ENCODE measurements around the gene ETNK2. TPM values are rescaled to one million over a fixed set of nuclear protein-coding genes. Genes with fewer than 3 reads are reported as not detected.

The ETNK2 gene
- total and polyA plus RNA-seq, 7 donors: 0.46 to 10.5 (median 6.6) TPM

GRCh38 chr1:204142032-204142974 lies 9.5 kb downstream of the ETNK2 start:
- no peak overlapping the region for H3K27ac ChIP-seq
- intact Hi-C loops (cut with DNase I): no loop called here
- no peak overlapping the region for H3K4me3 ChIP-seq
- no peaks in the 10 kb centered on the region for H3K9me3 ChIP-seq
- no peaks in the 10 kb centered on the region for H3K4me1 ChIP-seq
- no peak for TF ChIP-seq POLR2AphosphoS5 (IDR thresholded peaks at IDR 0.05)
- TF ChIP-seq POLR2A (IDR thresholded peaks at IDR 0.05): no peak
- TF ChIP-seq EP300 (IDR thresholded peaks at IDR 0.05): no peak
- TF ChIP-seq, protein P1, sequence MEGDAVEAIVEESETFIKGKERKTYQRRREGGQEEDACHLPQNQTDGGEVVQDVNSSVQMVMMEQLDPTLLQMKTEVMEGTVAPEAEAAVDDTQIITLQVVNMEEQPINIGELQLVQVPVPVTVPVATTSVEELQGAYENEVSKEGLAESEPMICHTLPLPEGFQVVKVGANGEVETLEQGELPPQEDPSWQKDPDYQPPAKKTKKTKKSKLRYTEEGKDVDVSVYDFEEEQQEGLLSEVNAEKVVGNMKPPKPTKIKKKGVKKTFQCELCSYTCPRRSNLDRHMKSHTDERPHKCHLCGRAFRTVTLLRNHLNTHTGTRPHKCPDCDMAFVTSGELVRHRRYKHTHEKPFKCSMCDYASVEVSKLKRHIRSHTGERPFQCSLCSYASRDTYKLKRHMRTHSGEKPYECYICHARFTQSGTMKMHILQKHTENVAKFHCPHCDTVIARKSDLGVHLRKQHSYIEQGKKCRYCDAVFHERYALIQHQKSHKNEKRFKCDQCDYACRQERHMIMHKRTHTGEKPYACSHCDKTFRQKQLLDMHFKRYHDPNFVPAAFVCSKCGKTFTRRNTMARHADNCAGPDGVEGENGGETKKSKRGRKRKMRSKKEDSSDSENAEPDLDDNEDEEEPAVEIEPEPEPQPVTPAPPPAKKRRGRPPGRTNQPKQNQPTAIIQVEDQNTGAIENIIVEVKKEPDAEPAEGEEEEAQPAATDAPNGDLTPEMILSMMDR (IDR thresholded peaks at IDR 0.05): no peak
- H3K36me3 ChIP-seq: no peaks in the 10 kb centered on the region
- no peak for DNase-seq
- 88 to 95% methylated on average over 5 of the region's 5 CpGs for WGBS, 2 donors
- H3K27me3 ChIP-seq: no peaks in the 10 kb centered on the region

GRCh38 chr1:204141131-204141530 lies 10.7 kb downstream of the ETNK2 start:
- intact Hi-C loops (cut with DNase I): no loop called here
- no peaks in the 10 kb centered on the region for H3K9me3 ChIP-seq
- DNase-seq: no peak
- TF ChIP-seq POLR2AphosphoS5 (IDR thresholded peaks at IDR 0.05) (no peak), EP300 (IDR thresholded peaks at IDR 0.05) (no peak), POLR2A (IDR thresholded peaks at IDR 0.05) (no peak)
- TF ChIP-seq, protein P1 (IDR thresholded peaks at IDR 0.05): no peak
- peaks cover 0 to 3% (median 0%) of the 10 kb centered on the region in 4 donors for H3K36me3 ChIP-seq
- H3K4me1 ChIP-seq: no peaks in the 10 kb centered on the region
- H3K27ac ChIP-seq: no peak overlapping the region
- H3K27me3 ChIP-seq: no peaks in the 10 kb centered on the region
- H3K4me3 ChIP-seq: no peak overlapping the region
- 93 to 95% methylated on average over 3 of the region's 3 CpGs for WGBS, 2 donors

- DNase-seq: no peak
- TF ChIP-seq POLR2AphosphoS5 (IDR thresholded peaks at IDR 0.05) (no peak), POLR2A (IDR thresholded peaks at IDR 0.05) (no peak), EP300 (IDR thresholded peaks at IDR 0.05) (no peak)
- TF ChIP-seq, protein P1 (IDR thresholded peaks at IDR 0.05): no peak
- H3K4me1 ChIP-seq: no peaks in the 10 kb centered on the region
- no peak overlapping the region for H3K27ac ChIP-seq
- no peaks in the 10 kb centered on the region for H3K9me3 ChIP-seq
- peaks cover 0 to 4% (median 0%) of the 10 kb centered on the region in 4 donors for H3K36me3 ChIP-seq
- H3K27me3 ChIP-seq: no peaks in the 10 kb centered on the region
- no peak overlapping the region for H3K4me3 ChIP-seq
- intact Hi-C loops (cut with DNase I): no loop called here
- 95 to 97% methylated on average over 6 of the region's 6 CpGs for WGBS, 2 donors
Observed at GRCh38 chr1:204139952-204140351, 11.9 kb downstream of the ETNK2 start.

DNA sequence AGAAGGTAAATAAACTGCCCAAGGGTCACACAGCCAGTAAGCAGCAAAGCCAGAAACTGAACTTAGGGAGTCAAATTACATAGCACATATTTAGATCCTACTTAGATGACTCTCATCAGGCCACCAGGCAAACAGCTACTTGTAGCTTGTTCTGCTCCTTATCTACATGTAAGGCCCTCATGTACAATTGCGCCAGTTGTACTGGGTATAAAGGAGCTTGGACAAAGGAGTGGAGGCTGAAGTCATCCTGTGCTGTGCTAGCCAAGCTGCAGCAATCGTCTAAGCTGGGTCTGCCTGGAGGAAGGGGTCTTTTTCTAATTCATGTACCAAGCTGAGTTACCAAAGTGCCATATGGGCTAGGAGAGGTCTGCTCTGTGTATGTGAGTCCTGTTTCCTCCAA lies 12.8 kb downstream of the ETNK2 start:
- TF ChIP-seq POLR2A (IDR thresholded peaks at IDR 0.05) (no peak), POLR2AphosphoS5 (IDR thresholded peaks at IDR 0.05) (no peak), EP300 (IDR thresholded peaks at IDR 0.05) (no peak)
- TF ChIP-seq, protein P1 (IDR thresholded peaks at IDR 0.05): no peak
- Histone ChIP-seq H3K4me1 (no peaks in the 10 kb centered on the region), H3K36me3 (peaks cover 0 to 9% (median 0%) of the 10 kb centered on the region in 4 donors), H3K27ac (no peak overlapping the region), H3K4me3 (no peak overlapping the region), H3K27me3 (no peaks in the 10 kb centered on the region), H3K9me3 (no peaks in the 10 kb centered on the region)
- no peak for DNase-seq
- 88 to 89% methylated on average over 2 of the region's 2 CpGs for WGBS, 2 donors
- intact Hi-C loops (cut with DNase I): no loop called here

All from sigmoid colon (tissue), 7 donors.